CD4-positive, CD25-positive, alpha-beta regulatory T cell (primary cell): ENCODE data around the gene TWF2. TPM values are rescaled to one million over a fixed set of nuclear protein-coding genes. Genes with fewer than 3 reads are reported as not detected.
A peak's percentile ranks its signal among the peaks of the same experiment; 100 is the strongest.

Source experiments
- ATAC-seq, 2 donors: fragments of 150-1000 bp; cut with Tn5 transposase; one replicate each; pipeline ENCODE4 v1.10.0; 2021; ENCODE audit warnings: low read depth in 2 of 2, moderate number of reproducible peaks in 2 of 2, moderate library complexity in 1 of 2
- DNase-seq, 3 donors: peaks; one replicate each; pipeline versions ENCODE4 v3.0.0 to v3.0.0-alpha.2; 2012 to 2022; ENCODE audit warnings: mixed read lengths in 1 of 3
- H3K27ac ChIP-seq: one replicate; pipeline ENCODE4 v1.7.0; 2013; ENCODE audit warnings: mild to moderate bottlenecking, low read length; ENCODE audit not compliant: insufficient read depth, poor library complexity, severe bottlenecking
- H3K27me3 ChIP-seq: one replicate; pipeline ENCODE4 v1.7.0; 2013; ENCODE audit warnings: low read length; ENCODE audit not compliant: control insufficient read depth, insufficient read depth
- H3K36me3 ChIP-seq: one replicate; pipeline ENCODE4 v1.7.0; 2013; ENCODE audit warnings: mild to moderate bottlenecking, low read length, moderate library complexity; ENCODE audit not compliant: control insufficient read depth, insufficient read depth
- H3K4me1 ChIP-seq: 2 replicates; pipeline ENCODE4 v1.7.0; 2013; ENCODE audit warnings: mild to moderate bottlenecking, low read length; ENCODE audit not compliant: insufficient read depth, control insufficient read depth, poor library complexity, severe bottlenecking
- H3K4me3 ChIP-seq: one replicate; pipeline ENCODE4 v1.7.0; 2013; ENCODE audit warnings: low read depth, mild to moderate bottlenecking, low read length, moderate library complexity
- H3K9me3 ChIP-seq, 2 experiments: 1 replicate in 1 of 2; 2 replicates in 1 of 2; pipeline ENCODE4 v1.7.0; 2013; ENCODE audit warnings: low read length in 2 of 2, mild to moderate bottlenecking in 1 of 2, moderate library complexity in 1 of 2; ENCODE audit not compliant: control insufficient read depth in 2 of 2
- H3K27ac Mint-ChIP-seq, 3 donors: one replicate each; pipeline ENCODE4 v1.8.0; 2020 to 2022; ENCODE audit warnings: mild to moderate bottlenecking in 3 of 3, mixed read lengths in 3 of 3, moderate library complexity in 2 of 3
- H3K27me3 Mint-ChIP-seq: one replicate; pipeline ENCODE4 v1.8.0; 2022; ENCODE audit warnings: mild to moderate bottlenecking, mixed read lengths
- H3K36me3 Mint-ChIP-seq: one replicate; pipeline ENCODE4 v1.8.0; 2020; ENCODE audit warnings: mixed read lengths
- H3K4me1 Mint-ChIP-seq, 4 donors: one replicate each; pipeline ENCODE4 v1.8.0; 2020 to 2022; ENCODE audit warnings: mixed read lengths in 4 of 4, mild to moderate bottlenecking in 1 of 4
- H3K4me3 Mint-ChIP-seq, 4 donors: one replicate each; pipeline ENCODE4 v1.8.0; 2020 to 2022; ENCODE audit warnings: mild to moderate bottlenecking in 4 of 4, mixed read lengths in 4 of 4, moderate library complexity in 3 of 4
- H3K9me3 Mint-ChIP-seq, 7 donors: one replicate each; pipeline ENCODE4 v1.8.0; 2020 to 2022; ENCODE audit warnings: mixed read lengths in 7 of 7, mild to moderate bottlenecking in 3 of 7, moderate library complexity in 2 of 7
- polyA plus RNA-seq, 4 donors: library from polyadenylated mRNA; unstranded; fragments of 300-500 nt; fragmentation: Illumina TruSeq; gene quantifications; one replicate each; pipeline ENCODE4 v1.2.3, GENCODE V29; 2021
- total RNA-seq: library from RNA; stranded (reverse); gene quantifications from one replicate; pipeline ENCODE4 v1.2.3, GENCODE V29; 2022

TWF2 gene
- total and polyA plus RNA-seq, 5 donors from 2014 or later = 62.4 to 142 (median 124) TPM

DNA sequence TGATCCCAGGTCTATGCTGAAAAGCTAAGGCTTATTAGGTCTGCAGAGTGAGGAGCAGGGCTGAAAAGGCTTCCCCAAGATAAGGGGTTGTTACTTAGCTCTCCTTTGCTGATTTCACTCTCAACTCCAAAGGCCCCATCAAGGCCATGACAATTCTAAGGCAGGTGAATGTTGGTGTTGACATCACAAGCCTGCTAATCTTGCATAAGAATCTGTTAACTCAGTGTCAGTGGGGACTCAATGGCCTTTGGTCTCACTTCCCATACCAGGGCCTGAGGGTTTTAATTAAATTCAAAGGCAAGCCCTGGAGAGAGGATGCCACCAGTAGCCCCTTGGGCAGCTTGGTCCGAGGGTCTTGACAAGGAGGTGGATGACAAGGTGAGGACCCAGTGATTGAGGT lies 50.4 kb downstream of the TWF2 start:
- Mint-ChIP-seq H3K36me3 (no peaks in the 10 kb centered on the region), H3K4me1 (peaks cover 0 to 6% (median 0%) of the 10 kb centered on the region in 4 donors), H3K27me3 (no peaks in the 10 kb centered on the region), H3K9me3 (no peaks in the 10 kb centered on the region), H3K27ac (peak overlapping the region in 1 of 3 donors; percentile 60), H3K4me3 (no peak overlapping the region)
- no peaks in the 10 kb centered on the region for H3K4me1 ChIP-seq
- DNase-seq (no peak), ATAC-seq (no peak)
- H3K27me3 ChIP-seq = no peaks in the 10 kb centered on the region
- H3K9me3 ChIP-seq = no peaks in the 10 kb centered on the region
- no peak overlapping the region for H3K27ac ChIP-seq
- H3K4me3 ChIP-seq = no peak overlapping the region
- H3K36me3 ChIP-seq = no peaks in the 10 kb centered on the region

DNA sequence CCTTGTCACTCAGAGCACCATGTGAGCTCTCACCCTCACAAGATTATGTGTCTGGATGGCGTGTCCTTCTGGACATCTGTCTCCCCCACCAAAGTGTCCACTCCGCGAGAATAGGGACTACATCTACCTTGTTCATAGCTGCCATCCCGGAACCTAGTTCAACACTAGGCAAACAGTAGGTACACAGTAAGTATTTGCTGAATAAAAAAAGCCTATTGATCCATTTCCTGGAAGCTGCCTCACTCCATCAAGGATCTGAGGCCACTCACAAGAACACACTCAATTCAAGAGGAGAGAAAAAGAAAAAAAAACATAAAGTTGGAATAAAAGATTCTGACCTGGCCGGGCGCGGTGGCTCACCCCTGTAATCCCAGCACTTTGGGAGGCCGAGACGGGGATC lies 52.2 kb downstream of the TWF2 start:
- H3K9me3 Mint-ChIP-seq = no peaks in the 10 kb centered on the region
- H3K4me3 ChIP-seq = no peak overlapping the region
- no peaks in the 10 kb centered on the region for H3K36me3 Mint-ChIP-seq
- no peak overlapping the region for H3K27ac Mint-ChIP-seq
- H3K27ac ChIP-seq = no peak overlapping the region
- DNase-seq (no peak), ATAC-seq (no peak)
- H3K9me3 ChIP-seq = no peaks in the 10 kb centered on the region
- H3K4me1 ChIP-seq = no peaks in the 10 kb centered on the region
- no peaks in the 10 kb centered on the region for H3K36me3 ChIP-seq
- H3K4me1 Mint-ChIP-seq = peaks cover 0 to 8% (median 0%) of the 10 kb centered on the region in 4 donors
- H3K27me3 Mint-ChIP-seq = no peaks in the 10 kb centered on the region
- H3K4me3 Mint-ChIP-seq = no peak overlapping the region
- no peaks in the 10 kb centered on the region for H3K27me3 ChIP-seq

DNA sequence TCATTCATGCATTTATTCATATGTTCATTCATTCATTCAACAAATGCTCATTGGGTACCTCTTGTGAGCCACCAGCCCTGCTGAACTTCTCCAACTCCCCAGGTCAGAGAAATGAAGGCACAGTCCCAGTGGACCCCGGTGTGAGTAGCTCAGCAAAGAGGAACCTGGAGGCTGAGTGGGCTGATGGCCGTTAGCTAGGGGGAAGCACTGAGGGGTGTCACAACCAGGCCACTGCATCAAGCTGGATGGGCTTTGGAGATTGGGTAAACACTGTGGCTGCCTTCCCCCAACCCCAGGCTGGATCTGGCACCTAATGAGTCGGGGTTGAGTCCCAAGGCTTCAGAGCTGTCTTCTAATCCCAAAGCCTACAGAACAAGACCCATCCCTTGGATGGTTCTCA lies 53.1 kb downstream of the TWF2 start:
- ATAC-seq = no peak

DNA sequence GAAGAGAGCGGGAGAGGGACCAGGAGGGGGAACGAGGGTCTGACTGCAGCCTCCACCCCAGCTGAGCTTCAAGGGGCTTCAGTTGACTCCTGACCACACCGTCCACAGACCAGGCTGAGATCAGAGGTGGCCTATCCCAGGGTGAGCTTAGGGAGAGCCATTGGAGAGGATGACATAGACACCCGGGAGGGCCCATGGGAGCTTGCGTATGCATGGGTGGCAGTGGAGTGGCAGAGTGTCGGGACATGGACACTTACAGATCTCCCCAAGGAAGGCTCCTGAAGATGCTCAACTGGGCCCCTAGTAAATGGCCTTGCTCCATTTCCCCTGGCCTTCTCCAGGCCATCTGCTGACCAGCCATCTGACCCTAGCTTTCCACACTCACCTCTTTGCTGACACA lies 53.6 kb downstream of the TWF2 start:
- H3K4me3 Mint-ChIP-seq = no peak overlapping the region
- no peaks in the 10 kb centered on the region for H3K27me3 ChIP-seq
- H3K9me3 ChIP-seq = no peaks in the 10 kb centered on the region
- H3K36me3 Mint-ChIP-seq = no peaks in the 10 kb centered on the region
- H3K4me1 Mint-ChIP-seq = peaks cover 0 to 8% (median 0%) of the 10 kb centered on the region in 4 donors
- peak overlapping the region in 2 of 3 donors; percentile 51 to 54 for H3K27ac Mint-ChIP-seq
- DNase-seq = no peak
- no peaks in the 10 kb centered on the region for H3K9me3 Mint-ChIP-seq
- no peak overlapping the region for H3K27ac ChIP-seq
- H3K36me3 ChIP-seq = no peaks in the 10 kb centered on the region
- H3K4me1 ChIP-seq = no peaks in the 10 kb centered on the region
- no peaks in the 10 kb centered on the region for H3K27me3 Mint-ChIP-seq
- H3K4me3 ChIP-seq = no peak overlapping the region
- ATAC-seq = no peak

More for the DNA sequence above, 53.1 kb downstream of the TWF2 start:
- H3K4me1 Mint-ChIP-seq = peaks cover 0 to 8% (median 0%) of the 10 kb centered on the region in 4 donors
- Histone ChIP-seq H3K4me3 (no peak overlapping the region), H3K27ac (no peak overlapping the region), H3K9me3 (no peaks in the 10 kb centered on the region), H3K27me3 (no peaks in the 10 kb centered on the region), H3K4me1 (no peaks in the 10 kb centered on the region), H3K36me3 (no peaks in the 10 kb centered on the region)
- H3K9me3 Mint-ChIP-seq = no peaks in the 10 kb centered on the region
- H3K27me3 Mint-ChIP-seq = no peaks in the 10 kb centered on the region
- H3K27ac Mint-ChIP-seq = peak overlapping the region in 1 of 3 donors; percentile 54
- no peaks in the 10 kb centered on the region for H3K36me3 Mint-ChIP-seq
- no peak for DNase-seq
- H3K4me3 Mint-ChIP-seq = no peak overlapping the region

DNA sequence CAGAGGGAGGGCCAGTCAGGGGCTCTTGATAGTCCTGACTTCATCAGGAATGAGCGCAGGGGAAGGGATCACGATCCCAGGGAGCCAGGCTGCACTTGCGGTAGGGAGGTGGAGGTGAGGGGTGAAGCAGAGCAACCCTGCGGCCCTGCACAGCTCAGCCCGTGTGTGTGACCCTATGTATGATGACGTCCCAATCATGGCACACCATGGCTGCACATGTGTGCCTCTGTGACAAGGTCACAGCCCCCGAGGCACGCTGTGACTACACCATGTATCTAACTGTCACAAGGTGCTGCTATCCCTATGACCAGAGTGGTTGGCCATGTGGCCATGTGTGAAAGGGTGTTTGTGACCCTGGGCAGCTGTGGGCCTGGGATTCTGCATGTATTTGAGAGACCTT lies 54.3 kb downstream of the TWF2 start:
- no peak overlapping the region for H3K4me3 Mint-ChIP-seq
- ATAC-seq (no peak), DNase-seq (no peak)
- no peaks in the 10 kb centered on the region for H3K36me3 Mint-ChIP-seq
- no peaks in the 10 kb centered on the region for H3K4me1 ChIP-seq
- no peaks in the 10 kb centered on the region for H3K9me3 Mint-ChIP-seq
- no peaks in the 10 kb centered on the region for H3K9me3 ChIP-seq
- H3K27ac ChIP-seq = no peak overlapping the region
- no peaks in the 10 kb centered on the region for H3K36me3 ChIP-seq
- no peak overlapping the region for H3K4me3 ChIP-seq
- H3K4me1 Mint-ChIP-seq = peaks cover 0 to 8% (median 0%) of the 10 kb centered on the region in 4 donors
- H3K27ac Mint-ChIP-seq = peak overlapping the region in 1 of 3 donors; percentile 23
- H3K27me3 Mint-ChIP-seq = no peaks in the 10 kb centered on the region
- H3K27me3 ChIP-seq = no peaks in the 10 kb centered on the region

DNA sequence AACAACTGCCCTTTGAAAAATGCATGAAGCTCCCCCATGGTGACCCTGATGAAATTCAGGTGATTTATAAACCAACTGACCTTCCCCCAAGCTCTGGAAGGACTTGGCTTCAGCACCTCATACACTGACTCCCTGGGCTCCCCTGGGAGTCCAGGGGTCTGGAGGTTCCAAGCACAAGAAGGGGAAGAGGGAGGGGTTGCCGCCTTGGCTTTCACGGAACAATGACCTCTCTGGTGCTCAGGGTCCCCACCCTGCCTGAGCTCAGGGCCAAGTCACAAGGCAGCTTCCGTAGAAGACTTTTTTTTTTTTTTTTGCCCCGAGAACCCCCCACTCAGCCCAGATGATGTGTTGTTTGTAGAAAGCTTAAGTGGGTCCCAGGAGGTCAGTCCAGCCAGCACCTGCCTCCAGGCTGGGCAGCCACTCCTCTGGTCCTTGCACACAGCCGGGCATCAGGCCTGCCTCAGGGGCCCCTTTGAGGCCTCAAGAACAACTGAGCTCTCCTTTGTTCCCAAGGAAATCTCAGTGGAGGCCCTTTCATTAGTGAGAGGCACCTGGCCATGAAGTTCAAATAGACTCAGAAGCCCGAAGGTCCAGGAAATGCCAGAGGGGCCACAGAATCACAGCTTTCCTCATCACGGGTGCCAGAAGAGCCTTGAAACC lies 55.0 kb downstream of the TWF2 start:
- H3K9me3 ChIP-seq = no peaks in the 10 kb centered on the region
- peaks cover 0 to 4% (median 0%) of the 10 kb centered on the region in 4 donors for H3K4me1 Mint-ChIP-seq
- DNase-seq (no peak), ATAC-seq (no peak)
- H3K36me3 Mint-ChIP-seq = no peaks in the 10 kb centered on the region
- H3K4me3 Mint-ChIP-seq = no peak overlapping the region
- H3K4me3 ChIP-seq = no peak overlapping the region
- H3K27me3 ChIP-seq = no peaks in the 10 kb centered on the region
- no peaks in the 10 kb centered on the region for H3K36me3 ChIP-seq
- no peaks in the 10 kb centered on the region for H3K27me3 Mint-ChIP-seq
- H3K27ac ChIP-seq = no peak overlapping the region
- no peaks in the 10 kb centered on the region for H3K9me3 Mint-ChIP-seq
- no peaks in the 10 kb centered on the region for H3K4me1 ChIP-seq
- H3K27ac Mint-ChIP-seq = no peak overlapping the region

DNA sequence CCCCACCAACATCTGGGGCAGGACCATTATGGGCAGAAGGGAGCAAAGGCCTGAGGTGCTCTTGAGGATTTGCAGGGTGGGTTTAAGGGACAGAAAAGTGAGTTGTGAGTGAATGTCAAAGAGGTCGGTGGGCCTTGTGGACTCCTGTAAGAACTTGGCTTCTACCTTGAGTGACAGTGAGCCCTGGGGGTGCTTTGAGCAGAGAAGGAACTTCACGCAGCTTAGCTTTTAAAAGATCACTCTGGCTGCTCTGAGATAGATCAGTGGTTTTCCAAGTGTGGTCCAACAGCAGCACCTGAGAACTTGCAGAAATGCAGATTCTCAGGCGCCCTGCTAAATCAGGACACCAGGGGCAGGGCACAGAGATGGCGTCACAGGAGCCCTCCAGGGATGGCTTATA lies 56.3 kb downstream of the TWF2 start:
- H3K27me3 Mint-ChIP-seq = no peaks in the 10 kb centered on the region
- DNase-seq (no peak), ATAC-seq (no peak)
- H3K36me3 Mint-ChIP-seq = no peaks in the 10 kb centered on the region
- H3K27ac ChIP-seq = no peak overlapping the region
- no peaks in the 10 kb centered on the region for H3K9me3 ChIP-seq
- H3K27ac Mint-ChIP-seq = peak overlapping the region in 1 of 3 donors; percentile 9
- H3K4me1 Mint-ChIP-seq = peaks cover 0 to 2% (median 0%) of the 10 kb centered on the region in 4 donors
- no peaks in the 10 kb centered on the region for H3K4me1 ChIP-seq
- H3K4me3 ChIP-seq = no peak overlapping the region
- H3K9me3 Mint-ChIP-seq = no peaks in the 10 kb centered on the region
- H3K27me3 ChIP-seq = no peaks in the 10 kb centered on the region
- H3K36me3 ChIP-seq = no peaks in the 10 kb centered on the region
- H3K4me3 Mint-ChIP-seq = no peak overlapping the region

DNA sequence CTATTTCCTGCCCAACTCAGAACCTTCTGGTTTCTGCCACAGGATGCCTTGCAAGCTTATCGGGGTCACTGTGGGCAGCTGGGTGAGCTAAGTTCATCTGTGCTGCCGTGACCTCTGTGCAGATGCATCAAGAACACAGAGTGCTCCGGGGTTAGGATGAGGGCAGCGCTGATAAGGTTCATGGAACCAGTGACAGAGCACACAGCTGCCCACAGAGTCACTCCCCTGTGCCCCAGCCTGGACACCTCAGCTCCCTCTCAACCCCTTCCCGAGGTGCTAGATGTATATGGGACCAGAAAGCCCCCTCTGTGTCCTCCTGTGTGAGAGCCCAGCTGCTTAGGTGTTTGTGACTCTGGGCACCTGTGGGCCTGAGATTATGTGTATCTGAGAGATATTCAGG lies 56.8 kb downstream of the TWF2 start:
- Mint-ChIP-seq H3K9me3 (no peaks in the 10 kb centered on the region), H3K4me3 (no peak overlapping the region), H3K36me3 (no peaks in the 10 kb centered on the region), H3K27ac (peak overlapping the region in 1 of 3 donors; percentile 9), H3K27me3 (no peaks in the 10 kb centered on the region), H3K4me1 (peaks cover 0 to 2% (median 0%) of the 10 kb centered on the region in 4 donors)
- no peaks in the 10 kb centered on the region for H3K36me3 ChIP-seq
- no peaks in the 10 kb centered on the region for H3K27me3 ChIP-seq
- no peak overlapping the region for H3K4me3 ChIP-seq
- no peaks in the 10 kb centered on the region for H3K9me3 ChIP-seq
- DNase-seq (no peak), ATAC-seq (peak in 1 of 2 donors; percentile 5)
- no peak overlapping the region for H3K27ac ChIP-seq
- H3K4me1 ChIP-seq = no peaks in the 10 kb centered on the region
